ENCODE measurements around the gene FAM131B. TPM values are rescaled to one million over a fixed set of nuclear protein-coding genes. Genes with fewer than 3 reads are reported as not detected.

FAM131B gene
- total and polyA plus RNA-seq, 2 of the 13 experiments (the other 11 are each of a cell fraction or from before 2014, with no cell fraction given): 0.07 TPM; not detected in 1

GRCh38 chr7:143396182-143396581 is 33.7 kb upstream of the FAM131B start:
- BruUV-seq (replicated peaks): no TSS peak
- Histone ChIP-seq H4K20me1 (ENCODE audit: insufficient read depth, low read length) (no peaks in the 10 kb centered on the region), H3K9ac (ENCODE audit: insufficient read depth, low read depth, low read length) (peak overlapping the region; percentile 27; the same call in 1 of the 2 replicates), H3K4me2 (ENCODE audit: low read depth, low read length) (peak overlapping the region; percentile 78), H3K27me3 (ENCODE audit: control insufficient read depth in 1 of 2, insufficient read depth in 2 of 2, low read length in 2 of 2) (no peaks in the 10 kb centered on the region), H2AFZ (ENCODE audit: low read length) (no peak overlapping the region), H3K27ac (ENCODE audit: extremely low read length, insufficient read depth, low read length) (peak overlapping the region; percentile 66), H3K79me2 (ENCODE audit: insufficient read depth, low read length) (no peaks in the 10 kb centered on the region), H3K9me3 (ENCODE audit: low read length) (no peaks in the 10 kb centered on the region), H3K36me3 (replicated peaks in 1 of 2; ENCODE audit: control insufficient read depth in 1 of 2, insufficient read depth in 2 of 2, low read length in 2 of 2) (peaks cover 0 to 3% of the 10 kb centered on the region in 2 experiments; a peak in 1 of 5 replicates), H3K4me1 (ENCODE audit: insufficient read depth, low read length) (peaks cover 60% of the 10 kb centered on the region), H3K4me3 (replicated peaks in 1 of 3; ENCODE audit: insufficient read depth in 1 of 3, low read depth in 2 of 3, low read length in 3 of 3) (peak overlapping the region in 1 of 3 experiments; percentile 47; a peak in 2 of 6 replicates)
- WGBS (ENCODE audit: low lambda C conversion rate): 37% methylated on average over 5 of the region's 7 CpGs
- ChIA-PET POLR2A (interaction anchor here (1.1 to 2.5 kb wide), 8 partner anchors 9 to 133 kb away, joined by 3 to 24 read pairs (median 8); partner anchors contain the start of genes CASP2, EPHA1 and GSTK1), CTCF (ENCODE audit: low intra/inter-chr PET ratio, low total read pairs) (no interaction called here)
- FAIRE-seq (no peak), ATAC-seq (peak; percentile 45), DNase-seq (ENCODE audit: low spot score) (no peak)
- intact Hi-C loops (cut with micrococcal nuclease; ENCODE audit: unreplicated experiment): no loop called here
- in situ Hi-C loops (cut with HindIII; ENCODE audit: extremely low pct_ligation_motif_present, low pct_unique_long_range_greater_than_20kb): loop anchor here (25.0 kb wide), 1 partner anchor 516 kb away; the partner anchor contains the start of gene TCAF1
- no peak for TF ChIP-seq ZSCAN22 (CRISPR knock-in tag; IDR thresholded peaks at IDR 0.05)
- TF ChIP-seq, protein P1, sequence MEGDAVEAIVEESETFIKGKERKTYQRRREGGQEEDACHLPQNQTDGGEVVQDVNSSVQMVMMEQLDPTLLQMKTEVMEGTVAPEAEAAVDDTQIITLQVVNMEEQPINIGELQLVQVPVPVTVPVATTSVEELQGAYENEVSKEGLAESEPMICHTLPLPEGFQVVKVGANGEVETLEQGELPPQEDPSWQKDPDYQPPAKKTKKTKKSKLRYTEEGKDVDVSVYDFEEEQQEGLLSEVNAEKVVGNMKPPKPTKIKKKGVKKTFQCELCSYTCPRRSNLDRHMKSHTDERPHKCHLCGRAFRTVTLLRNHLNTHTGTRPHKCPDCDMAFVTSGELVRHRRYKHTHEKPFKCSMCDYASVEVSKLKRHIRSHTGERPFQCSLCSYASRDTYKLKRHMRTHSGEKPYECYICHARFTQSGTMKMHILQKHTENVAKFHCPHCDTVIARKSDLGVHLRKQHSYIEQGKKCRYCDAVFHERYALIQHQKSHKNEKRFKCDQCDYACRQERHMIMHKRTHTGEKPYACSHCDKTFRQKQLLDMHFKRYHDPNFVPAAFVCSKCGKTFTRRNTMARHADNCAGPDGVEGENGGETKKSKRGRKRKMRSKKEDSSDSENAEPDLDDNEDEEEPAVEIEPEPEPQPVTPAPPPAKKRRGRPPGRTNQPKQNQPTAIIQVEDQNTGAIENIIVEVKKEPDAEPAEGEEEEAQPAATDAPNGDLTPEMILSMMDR (CRISPR knock-in tag; IDR thresholded peaks at IDR 0.05): 0 out of 2 replicates have a peak, but pooled peaks have one; percentile 28
- TF ChIP-seq ZNF550 (CRISPR knock-in tag; IDR thresholded peaks at IDR 0.05; ENCODE audit: borderline replicate concordance): 0 out of 2 replicates have a peak, but pooled peaks have one; percentile 14
- no peak for TF ChIP-seq NFAT5 (CRISPR knock-in tag; IDR thresholded peaks at IDR 0.05)
- TF ChIP-seq, protein P2, sequence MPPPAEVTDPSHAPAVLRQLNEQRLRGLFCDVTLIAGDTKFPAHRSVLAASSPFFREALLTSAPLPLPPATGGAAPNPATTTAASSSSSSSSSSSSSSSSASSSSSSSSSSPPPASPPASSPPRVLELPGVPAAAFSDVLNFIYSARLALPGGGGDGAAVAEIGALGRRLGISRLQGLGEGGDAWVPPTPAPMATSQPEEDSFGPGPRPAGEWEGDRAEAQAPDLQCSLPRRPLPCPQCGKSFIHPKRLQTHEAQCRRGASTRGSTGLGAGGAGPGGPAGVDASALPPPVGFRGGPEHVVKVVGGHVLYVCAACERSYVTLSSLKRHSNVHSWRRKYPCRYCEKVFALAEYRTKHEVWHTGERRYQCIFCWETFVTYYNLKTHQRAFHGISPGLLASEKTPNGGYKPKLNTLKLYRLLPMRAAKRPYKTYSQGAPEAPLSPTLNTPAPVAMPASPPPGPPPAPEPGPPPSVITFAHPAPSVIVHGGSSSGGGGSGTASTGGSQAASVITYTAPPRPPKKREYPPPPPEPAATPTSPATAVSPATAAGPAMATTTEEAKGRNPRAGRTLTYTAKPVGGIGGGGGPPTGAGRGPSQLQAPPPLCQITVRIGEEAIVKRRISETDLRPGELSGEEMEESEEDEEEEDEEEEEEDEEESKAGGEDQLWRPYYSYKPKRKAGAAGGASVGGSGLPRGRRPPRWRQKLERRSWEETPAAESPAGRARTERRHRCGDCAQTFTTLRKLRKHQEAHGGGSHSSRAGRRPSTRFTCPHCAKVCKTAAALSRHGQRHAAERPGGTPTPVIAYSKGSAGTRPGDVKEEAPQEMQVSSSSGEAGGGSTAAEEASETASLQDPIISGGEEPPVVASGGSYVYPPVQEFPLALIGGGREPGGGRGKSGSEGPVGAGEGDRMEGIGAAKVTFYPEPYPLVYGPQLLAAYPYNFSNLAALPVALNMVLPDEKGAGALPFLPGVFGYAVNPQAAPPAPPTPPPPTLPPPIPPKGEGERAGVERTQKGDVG (CRISPR knock-in tag; IDR thresholded peaks at IDR 0.05; ENCODE audit: borderline replicate concordance): peak; percentile 67; the same call in 1 of the 2 replicates
- peak; percentile 47; the same call in 1 of the 2 replicates for TF ChIP-seq MAX (IDR thresholded peaks at IDR 0.05)
- no peak for TF ChIP-seq THRA (CRISPR knock-in tag; IDR thresholded peaks at IDR 0.05; ENCODE audit: borderline replicate concordance)
- TF ChIP-seq ESRRA (CRISPR knock-in tag; IDR thresholded peaks at IDR 0.05; ENCODE audit: low read depth): 0 out of 2 replicates have a peak, but pooled peaks have one; percentile 6

Measured in HepG2 (cell line).